ENCODE results near the gene TSGA10IP. TPM values are rescaled to one million over a fixed set of nuclear protein-coding genes. Genes with fewer than 3 reads are reported as not detected.

TSGA10IP gene
- total and polyA plus RNA-seq, 5 donors from 2014 or later = not detected

- H3K4me1 ChIP-seq (ENCODE audit: control insufficient read depth, insufficient read depth, low read length, poor library complexity, severe bottlenecking) = no peaks in the 10 kb centered on the region
- no peaks in the 10 kb centered on the region for H3K9me3 ChIP-seq (ENCODE audit: control insufficient read depth in 2 of 2, low read length in 2 of 2)
- Mint-ChIP-seq H3K4me3 (peak overlapping the region in 1 of 4 donors; percentile 32), H3K27ac (peak overlapping the region in 2 of 3 donors; percentile 32 to 75), H3K27me3 (no peaks in the 10 kb centered on the region), H3K36me3 (peaks cover 41% of the 10 kb centered on the region), H3K9me3 (peaks cover 0 to 1% (median 0%) of the 10 kb centered on the region in 7 donors), H3K4me1 (peaks cover 0 to 23% (median 11%) of the 10 kb centered on the region in 4 donors)
- no peak for DNase-seq
- H3K4me3 ChIP-seq (ENCODE audit: low read depth, low read length) = no peak overlapping the region
- H3K36me3 ChIP-seq (ENCODE audit: control insufficient read depth, insufficient read depth, low read length) = peaks cover 39% of the 10 kb centered on the region
- H3K27me3 ChIP-seq (ENCODE audit: control insufficient read depth, insufficient read depth, low read length) = no peaks in the 10 kb centered on the region
- ATAC-seq (ENCODE audit: low read depth in 2 of 2) = no peak
- H3K27ac ChIP-seq (ENCODE audit: insufficient read depth, low read length, poor library complexity, severe bottlenecking) = no peak overlapping the region
Measured at GRCh38 chr11:65972116-65972515, 26.8 kb downstream of the TSGA10IP start.

GRCh38 chr11:65973439-65974110 lies 28.3 kb downstream of the TSGA10IP start:
- Histone ChIP-seq H3K27ac (ENCODE audit: insufficient read depth, low read length, poor library complexity, severe bottlenecking) (no peak overlapping the region), H3K36me3 (ENCODE audit: control insufficient read depth, insufficient read depth, low read length) (peaks cover 40% of the 10 kb centered on the region), H3K4me1 (ENCODE audit: control insufficient read depth, insufficient read depth, low read length, poor library complexity, severe bottlenecking) (no peaks in the 10 kb centered on the region), H3K27me3 (ENCODE audit: control insufficient read depth, insufficient read depth, low read length) (no peaks in the 10 kb centered on the region), H3K4me3 (ENCODE audit: low read depth, low read length) (no peak overlapping the region), H3K9me3 (ENCODE audit: control insufficient read depth in 2 of 2, low read length in 2 of 2) (no peaks in the 10 kb centered on the region)
- Mint-ChIP-seq H3K9me3 (peaks cover 0 to 1% (median 0%) of the 10 kb centered on the region in 7 donors), H3K4me3 (no peak overlapping the region), H3K27ac (no peak overlapping the region), H3K36me3 (peaks cover 34% of the 10 kb centered on the region), H3K27me3 (no peaks in the 10 kb centered on the region), H3K4me1 (peaks cover 0 to 17% (median 10%) of the 10 kb centered on the region in 4 donors)
- ATAC-seq (ENCODE audit: low read depth in 2 of 2) (no peak), DNase-seq (no peak)

DNA sequence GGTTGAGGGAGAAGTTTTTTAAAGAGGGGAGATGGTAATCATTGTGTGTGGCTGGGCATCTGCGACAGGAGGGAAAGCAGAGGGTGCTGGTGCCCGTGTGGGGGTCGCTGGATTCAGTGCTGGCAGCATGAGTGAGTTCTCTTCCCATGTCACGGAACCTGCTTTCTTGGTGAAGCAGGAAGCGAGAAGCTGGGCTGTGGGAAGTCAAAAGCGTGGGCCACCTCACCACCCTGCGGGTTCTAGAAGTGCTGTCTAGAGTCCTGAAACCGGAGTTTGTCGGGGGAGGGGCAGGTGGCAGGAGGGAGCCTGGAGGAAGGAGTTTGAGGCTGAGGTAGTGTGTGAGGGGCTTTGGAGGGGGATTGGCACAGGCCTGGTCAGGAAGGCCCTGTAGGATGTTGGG lies 30.5 kb downstream of the TSGA10IP start:
- ATAC-seq (ENCODE audit: low read depth in 2 of 2) = no peak
- no peaks in the 10 kb centered on the region for H3K27me3 ChIP-seq (ENCODE audit: control insufficient read depth, insufficient read depth, low read length)
- no peak overlapping the region for H3K4me3 ChIP-seq (ENCODE audit: low read depth, low read length)
- H3K4me1 ChIP-seq (ENCODE audit: control insufficient read depth, insufficient read depth, low read length, poor library complexity, severe bottlenecking) = no peaks in the 10 kb centered on the region
- H3K4me1 Mint-ChIP-seq = peaks cover 0 to 8% (median 4%) of the 10 kb centered on the region in 4 donors
- H3K9me3 ChIP-seq (ENCODE audit: control insufficient read depth in 2 of 2, low read length in 2 of 2) = no peaks in the 10 kb centered on the region
- peaks cover 0 to 1% (median 0%) of the 10 kb centered on the region in 7 donors for H3K9me3 Mint-ChIP-seq
- no peaks in the 10 kb centered on the region for H3K27me3 Mint-ChIP-seq
- peaks cover 26% of the 10 kb centered on the region for H3K36me3 ChIP-seq (ENCODE audit: control insufficient read depth, insufficient read depth, low read length)
- H3K4me3 Mint-ChIP-seq = peak overlapping the region in 1 of 4 donors; percentile 29
- DNase-seq = no peak
- H3K27ac ChIP-seq (ENCODE audit: insufficient read depth, low read length, poor library complexity, severe bottlenecking) = no peak overlapping the region
- H3K36me3 Mint-ChIP-seq = peaks cover 36% of the 10 kb centered on the region
- H3K27ac Mint-ChIP-seq = peak overlapping the region in 1 of 3 donors; percentile 88

GRCh38 chr11:65976216-65977176 lies 31.2 kb downstream of the TSGA10IP start:
- H3K9me3 ChIP-seq (ENCODE audit: control insufficient read depth in 2 of 2, low read length in 2 of 2) = no peaks in the 10 kb centered on the region
- DNase-seq (no peak), ATAC-seq (ENCODE audit: low read depth in 2 of 2) (no peak)
- H3K27ac ChIP-seq (ENCODE audit: insufficient read depth, low read length, poor library complexity, severe bottlenecking) = no peak overlapping the region
- H3K4me3 ChIP-seq (ENCODE audit: low read depth, low read length) = no peak overlapping the region
- H3K36me3 ChIP-seq (ENCODE audit: control insufficient read depth, insufficient read depth, low read length) = peaks cover 26% of the 10 kb centered on the region
- H3K4me1 Mint-ChIP-seq = peaks cover 0 to 8% (median 4%) of the 10 kb centered on the region in 4 donors
- peak overlapping the region in 2 of 4 donors; percentile 11 to 29 for H3K4me3 Mint-ChIP-seq
- no peaks in the 10 kb centered on the region for H3K4me1 ChIP-seq (ENCODE audit: control insufficient read depth, insufficient read depth, low read length, poor library complexity, severe bottlenecking)
- peak overlapping the region in 2 of 3 donors; percentile 46 to 88 for H3K27ac Mint-ChIP-seq
- no peaks in the 10 kb centered on the region for H3K27me3 ChIP-seq (ENCODE audit: control insufficient read depth, insufficient read depth, low read length)
- H3K9me3 Mint-ChIP-seq = peaks cover 0 to 1% (median 0%) of the 10 kb centered on the region in 7 donors
- H3K36me3 Mint-ChIP-seq = peaks cover 36% of the 10 kb centered on the region
- H3K27me3 Mint-ChIP-seq = no peaks in the 10 kb centered on the region

DNA sequence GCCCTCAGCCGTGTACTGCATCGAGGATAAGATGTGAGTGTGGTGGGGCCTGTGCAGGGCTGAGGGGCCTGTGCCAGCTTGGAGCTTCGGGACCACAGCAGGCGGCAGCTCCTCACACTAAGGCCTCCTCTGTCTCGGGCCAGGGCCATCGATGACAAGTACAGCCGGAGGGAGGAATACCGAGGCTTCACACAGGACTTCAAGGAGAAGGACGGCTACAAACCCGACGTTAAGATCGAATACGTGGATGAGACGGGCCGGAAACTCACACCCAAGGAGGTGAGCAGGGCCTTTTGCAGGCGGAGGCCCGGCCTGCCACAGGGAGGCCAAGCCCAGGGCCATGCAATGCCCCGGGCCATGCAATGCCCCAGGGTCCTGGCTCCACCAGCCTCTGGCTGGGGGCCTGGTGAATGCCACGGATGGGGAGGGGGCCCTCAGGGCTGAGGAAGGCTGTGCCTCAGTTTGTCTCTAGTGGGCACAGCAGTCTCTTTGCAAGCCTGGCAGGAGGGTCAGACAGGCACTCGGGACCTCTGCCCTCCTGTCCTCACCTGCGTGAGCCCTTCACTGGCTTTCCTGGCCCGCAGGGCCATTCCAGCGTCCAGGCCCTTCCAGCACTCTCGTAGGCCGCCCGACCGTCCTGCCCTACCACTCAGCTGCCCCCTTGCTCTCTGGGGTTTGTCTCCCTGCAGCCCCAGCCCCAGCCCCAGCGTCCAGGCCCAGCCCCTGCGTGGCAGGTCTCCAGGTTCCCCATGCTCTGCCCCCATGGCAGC lies 32.5 kb downstream of the TSGA10IP start:
- Histone ChIP-seq H3K36me3 (ENCODE audit: control insufficient read depth, insufficient read depth, low read length) (peaks cover 26% of the 10 kb centered on the region), H3K27ac (ENCODE audit: insufficient read depth, low read length, poor library complexity, severe bottlenecking) (no peak overlapping the region), H3K27me3 (ENCODE audit: control insufficient read depth, insufficient read depth, low read length) (no peaks in the 10 kb centered on the region), H3K4me3 (ENCODE audit: low read depth, low read length) (no peak overlapping the region), H3K9me3 (ENCODE audit: control insufficient read depth in 2 of 2, low read length in 2 of 2) (no peaks in the 10 kb centered on the region), H3K4me1 (ENCODE audit: control insufficient read depth, insufficient read depth, low read length, poor library complexity, severe bottlenecking) (no peaks in the 10 kb centered on the region)
- Mint-ChIP-seq H3K4me3 (no peak overlapping the region), H3K9me3 (peaks cover 0 to 1% (median 0%) of the 10 kb centered on the region in 7 donors), H3K27ac (no peak overlapping the region), H3K4me1 (peaks cover 0 to 5% (median 2%) of the 10 kb centered on the region in 4 donors), H3K36me3 (peaks cover 29% of the 10 kb centered on the region), H3K27me3 (no peaks in the 10 kb centered on the region)
- ATAC-seq (ENCODE audit: low read depth in 2 of 2) = no peak
- no peak for DNase-seq

- Histone ChIP-seq H3K36me3 (ENCODE audit: control insufficient read depth, insufficient read depth, low read length) (peaks cover 26% of the 10 kb centered on the region), H3K27ac (ENCODE audit: insufficient read depth, low read length, poor library complexity, severe bottlenecking) (no peak overlapping the region), H3K4me3 (ENCODE audit: low read depth, low read length) (no peak overlapping the region), H3K9me3 (ENCODE audit: control insufficient read depth in 2 of 2, low read length in 2 of 2) (no peaks in the 10 kb centered on the region), H3K27me3 (ENCODE audit: control insufficient read depth, insufficient read depth, low read length) (no peaks in the 10 kb centered on the region), H3K4me1 (ENCODE audit: control insufficient read depth, insufficient read depth, low read length, poor library complexity, severe bottlenecking) (no peaks in the 10 kb centered on the region)
- H3K4me3 Mint-ChIP-seq = no peak overlapping the region
- H3K36me3 Mint-ChIP-seq = peaks cover 22% of the 10 kb centered on the region
- H3K27ac Mint-ChIP-seq = peak overlapping the region in 1 of 3 donors; percentile 14
- no peaks in the 10 kb centered on the region for H3K27me3 Mint-ChIP-seq
- H3K4me1 Mint-ChIP-seq = peaks cover 0 to 5% (median 0%) of the 10 kb centered on the region in 4 donors
- peaks cover 0 to 1% (median 0%) of the 10 kb centered on the region in 7 donors for H3K9me3 Mint-ChIP-seq
- ATAC-seq (ENCODE audit: low read depth in 2 of 2) (no peak), DNase-seq (no peak)
Measured at GRCh38 chr11:65978391-65979238, 33.3 kb downstream of the TSGA10IP start.

All from CD4-positive, CD25-positive, alpha-beta regulatory T cell (primary cell).